IPS-NIHi7 (cell line): ENCODE data around the gene KNL1.
"Not testable (repeated sequence)": the region's sequence is repeated elsewhere in the genome, so short reads cannot be mapped to it uniquely, and the experiment has no call there.

Experiments used
- DNase-seq: peaks from one replicate; pipeline ENCODE4 v3.0.0; 2012; ENCODE audit warnings: mixed read lengths; ENCODE audit errors: extremely low spot score

The KNL1 gene

GRCh38 chr15:40581796-40582195 lies 12.3 kb upstream of the KNL1 start:
- DNase-seq, result not testable (repeated sequence)

GRCh38 chr15:40582726-40583246 lies 11.3 kb upstream of the KNL1 start:
- DNase-seq, result no peak

- no peak for DNase-seq
Observed at GRCh38 chr15:40584191-40584590, 9.9 kb upstream of the KNL1 start.

- no peak for DNase-seq
Observed at GRCh38 chr15:40590667-40591050, 3.4 kb upstream of the KNL1 start.

- DNase-seq, result peak; percentile 26
Observed at GRCh38 chr15:40591389-40591788, 2.7 kb upstream of the KNL1 start.

- no peak for DNase-seq
Observed at GRCh38 chr15:40593165-40593564, 884 bp upstream of the KNL1 start.

- DNase-seq, result peak; percentile 81
Observed at GRCh38 chr15:40594429-40594836, 384 bp downstream of the KNL1 start.

- DNase-seq, result no peak
Observed at GRCh38 chr15:40595219-40595618, 1.2 kb downstream of the KNL1 start.

GRCh38 chr15:40595773-40596172 lies 1.7 kb downstream of the KNL1 start:
- no peak for DNase-seq

- DNase-seq, result no peak
Observed at GRCh38 chr15:40597024-40597423, 3.0 kb downstream of the KNL1 start.

- no peak for DNase-seq
Observed at GRCh38 chr15:40598126-40598525, 4.1 kb downstream of the KNL1 start.

GRCh38 chr15:40598672-40599071 lies 4.6 kb downstream of the KNL1 start:
- DNase-seq, result no peak

GRCh38 chr15:40600956-40601355 lies 6.9 kb downstream of the KNL1 start:
- no peak for DNase-seq

GRCh38 chr15:40603935-40604334 lies 9.9 kb downstream of the KNL1 start:
- DNase-seq, result no peak

- DNase-seq, result no peak
Observed at GRCh38 chr15:40613080-40613479, 19.0 kb downstream of the KNL1 start.

GRCh38 chr15:40618023-40618422 lies 24.0 kb downstream of the KNL1 start:
- no peak for DNase-seq

GRCh38 chr15:40618906-40619305 lies 24.9 kb downstream of the KNL1 start:
- DNase-seq, result no peak

GRCh38 chr15:40623361-40623760 lies 29.3 kb downstream of the KNL1 start:
- no peak for DNase-seq

GRCh38 chr15:40630313-40630712 lies 36.3 kb downstream of the KNL1 start:
- no peak for DNase-seq

- no peak for DNase-seq
Observed at GRCh38 chr15:40633178-40633577, 39.1 kb downstream of the KNL1 start.

GRCh38 chr15:40637221-40637745 lies 43.2 kb downstream of the KNL1 start:
- no peak for DNase-seq

- no peak for DNase-seq
Observed at GRCh38 chr15:40639677-40640076, 45.6 kb downstream of the KNL1 start.

GRCh38 chr15:40647523-40647922 lies 53.5 kb downstream of the KNL1 start:
- no peak for DNase-seq

- DNase-seq, result no peak
Observed at GRCh38 chr15:40650479-40650878, 56.4 kb downstream of the KNL1 start.
